SK-N-SH (cell line): Measurements from ENCODE around the gene PRKACA. TPM values are rescaled to one million over a fixed set of nuclear protein-coding genes. Genes with fewer than 3 reads are reported as not detected.

Experiments
- CTCF ChIA-PET: fragments of 300-600, 350-600 bp; formaldehyde crosslinking; extraction: SDS; loops from one replicate; lab custom pipeline; 2021; lab: Yijun Ruan, JAX
- POLR2A ChIA-PET: fragments of 350-600 bp; sonication (Branson Sonifier 250); formaldehyde crosslinking; extraction: SDS; loops from one replicate; lab custom pipeline; 2020; ENCODE audit warnings: antibody characterized with exemption, inconsistent platforms; lab: Yijun Ruan, JAX
- DNase-seq: peaks from one replicate; pipeline ENCODE4 v3.0.0; 2012
- H2AFZ ChIP-seq: fragments of 200-600 bp; sonication (generic); 2 replicates; pipeline ENCODE4 v1.8.1; 2016; ENCODE audit warnings: antibody characterized with exemption, mild to moderate bottlenecking, low read depth
- H3F3A ChIP-seq: fragments of 200-600 bp; sonication (generic); replicated peaks from 2 replicates; pipeline ENCODE3; 2016; ENCODE audit warnings: antibody characterized with exemption, mild to moderate bottlenecking; ENCODE audit not compliant: insufficient read depth
- H3K27ac ChIP-seq, 2 experiments: fragments of 200-500 bp in 1 of 2; fragments of 200-600 bp in 1 of 2; sonication (Bioruptor generic) in 1 of 2; sonication (generic), shearing (Covaris generic) in 1 of 2; 2 replicates each; pipeline versions ENCODE4 v1.5.1 to v1.6.1; 2014 to 2016; ENCODE audit warnings: low read depth in 2 of 2, inconsistent platforms in 1 of 2, low read length in 1 of 2, mild to moderate bottlenecking in 1 of 2, mixed read lengths in 1 of 2
- H3K27me3 ChIP-seq: fragments of 200-600 bp; sonication (generic), shearing (Covaris generic); 2 replicates; pipeline ENCODE4 v1.6.1; 2016; ENCODE audit warnings: mixed run types; ENCODE audit not compliant: insufficient read depth
- H3K36me3 ChIP-seq, 2 experiments: fragments of 200-500 bp in 1 of 2; fragments of 200-600 bp in 1 of 2; sonication (Bioruptor generic) in 1 of 2; sonication (generic) in 1 of 2; replicated peaks in 1 of 2; 2 replicates each; pipeline versions ENCODE3 to v1.5.1; 2014 to 2016; ENCODE audit warnings: low read length in 1 of 2, mild to moderate bottlenecking in 1 of 2; ENCODE audit not compliant: insufficient read depth in 2 of 2, control insufficient read depth in 1 of 2
- H3K4me1 ChIP-seq, 2 experiments: fragments of 200-500 bp in 1 of 2; fragments of 200-600 bp in 1 of 2; sonication (Bioruptor generic) in 1 of 2; sonication (generic), shearing (Covaris generic) in 1 of 2; 2 replicates each; pipeline versions ENCODE4 v1.5.1 to v1.6.1; 2014 to 2016; ENCODE audit warnings: low read depth in 1 of 2, low read length in 1 of 2, mixed run types in 1 of 2; ENCODE audit not compliant: insufficient read depth in 2 of 2, control insufficient read depth in 1 of 2
- H3K4me2 ChIP-seq: fragments of 200-600 bp; sonication (generic), shearing (Covaris generic); 2 replicates; pipeline ENCODE4 v1.6.1; 2017; ENCODE audit warnings: mixed run types
- H3K4me3 ChIP-seq, 2 experiments: fragments of 200-500 bp in 1 of 2; fragments of 200-600 bp in 1 of 2; sonication (Bioruptor generic) in 1 of 2; sonication (generic), shearing (Covaris generic) in 1 of 2; 2 replicates each; pipeline versions ENCODE4 v1.5.1 to v1.8.1; 2014 to 2016; ENCODE audit warnings: low read depth in 2 of 2, inconsistent platforms in 1 of 2, low read length in 1 of 2, mild to moderate bottlenecking in 1 of 2, mixed read lengths in 1 of 2, moderate library complexity in 1 of 2
- H3K79me2 ChIP-seq: fragments of 200-600 bp; sonication (generic); 2 replicates; pipeline ENCODE4 v1.8.1; 2017; ENCODE audit warnings: mild to moderate bottlenecking; ENCODE audit not compliant: insufficient read depth
- H3K9ac ChIP-seq: fragments of 200-600 bp; sonication (generic); 2 replicates; pipeline ENCODE4 v1.6.1; 2017; ENCODE audit warnings: mixed run types
- H3K9me2 ChIP-seq: fragments of 200-600 bp; sonication (generic); 2 replicates; pipeline ENCODE4 v1.6.1; 2017; ENCODE audit warnings: mixed run types
- H3K9me3 ChIP-seq: fragments of 200-600 bp; sonication (generic); 2 replicates; pipeline ENCODE4 v1.6.1; 2017; ENCODE audit warnings: mixed run types, mild to moderate bottlenecking, moderate library complexity
- H4K20me1 ChIP-seq: fragments of 200-600 bp; sonication (generic); 2 replicates; pipeline ENCODE4 v1.6.1; 2017; ENCODE audit warnings: mild to moderate bottlenecking, mixed run types; ENCODE audit not compliant: insufficient read depth
- CTCF ChIP-seq: fragments of 200-600 bp; sonication (generic); IDR thresholded peaks from 2 replicates; pipeline ENCODE4 v1.6.1; 2017; ENCODE audit warnings: antibody characterized with exemption, mild to moderate bottlenecking, moderate library complexity
- EP300 ChIP-seq, 2 experiments: IDR thresholded peaks; 2 replicates each; pipeline versions ENCODE4 v1.4.0 to v1.6.1; 2012; ENCODE audit warnings: borderline replicate concordance in 1 of 2, low read depth in 1 of 2, low read length in 1 of 2
- EZH2phosphoT487 ChIP-seq: fragments of 200-600 bp; sonication (generic); IDR thresholded peaks from 2 replicates; pipeline ENCODE4 v1.6.1; 2017; ENCODE audit warnings: low read depth, mixed run types, mild to moderate bottlenecking, antibody characterized with exemption, moderate library complexity, borderline replicate concordance
- FOXJ3 ChIP-seq: sonication (generic); formaldehyde crosslinking; IDR thresholded peaks from 2 replicates; pipeline ENCODE4 v1.5.1; 2020; ENCODE audit warnings: mild to moderate bottlenecking, missing genetic modification reagents
- FOXM1 ChIP-seq: IDR thresholded peaks from 2 replicates; pipeline ENCODE4 v1.4.0; 2012; ENCODE audit warnings: low read depth, mild to moderate bottlenecking
- GATA2 ChIP-seq: sonication (generic); formaldehyde crosslinking; IDR thresholded peaks from 2 replicates; pipeline ENCODE4 v1.5.0; 2020; ENCODE audit warnings: mild to moderate bottlenecking, missing genetic modification reagents
- IRF3 ChIP-seq: fragments of 150-350 bp; IDR thresholded peaks from 2 replicates; pipeline ENCODE4 v1.6.1; 2016; ENCODE audit warnings: mild to moderate bottlenecking, low read depth, low read length
- MAX ChIP-seq: IDR thresholded peaks from 2 replicates; pipeline ENCODE4 v1.4.0; 2012; ENCODE audit warnings: low read depth
- MEF2A ChIP-seq: IDR thresholded peaks from 2 replicates; pipeline ENCODE4 v1.4.0; 2012; ENCODE audit warnings: low read depth, borderline replicate concordance
- NRF1 ChIP-seq: IDR thresholded peaks from 2 replicates; pipeline ENCODE4 v1.6.1; 2012; ENCODE audit warnings: low read depth, mild to moderate bottlenecking, low read length
- POLR2AphosphoS5 ChIP-seq: IDR thresholded peaks from 2 replicates; pipeline ENCODE4 v1.6.1; 2012; ENCODE audit warnings: low read depth, low read length
- RAD21 ChIP-seq: IDR thresholded peaks from 2 replicates; pipeline ENCODE4 v1.6.1; 2012; ENCODE audit warnings: mild to moderate bottlenecking, low read length
- RCOR1 ChIP-seq: fragments of 150-350 bp; IDR thresholded peaks from 2 replicates; pipeline ENCODE4 v1.6.1; 2017; ENCODE audit warnings: antibody characterized with exemption, low read length
- RFX5 ChIP-seq: IDR thresholded peaks from 2 replicates; pipeline ENCODE4 v1.6.1; 2012; ENCODE audit warnings: mild to moderate bottlenecking, improper control_type of control experiment, low read length
- RXRA ChIP-seq: IDR thresholded peaks from 2 replicates; pipeline ENCODE4 v1.4.0; 2012; ENCODE audit warnings: low read depth, mild to moderate bottlenecking, borderline replicate concordance
- SIN3A ChIP-seq: IDR thresholded peaks from 2 replicates; pipeline ENCODE4 v1.6.1; 2012; ENCODE audit warnings: low read depth, mild to moderate bottlenecking, low read length, moderate library complexity, borderline replicate concordance
- TAF1 ChIP-seq: IDR thresholded peaks from 2 replicates; pipeline ENCODE4 v1.6.1; 2012; ENCODE audit warnings: low read depth, mild to moderate bottlenecking, low read length, moderate library complexity, borderline replicate concordance
- USF1 ChIP-seq: IDR thresholded peaks from 2 replicates; pipeline ENCODE4 v1.4.0; 2012; ENCODE audit warnings: low read depth, borderline replicate concordance
- YY1 ChIP-seq: IDR thresholded peaks from 2 replicates; pipeline ENCODE4 v1.4.0; 2012; ENCODE audit warnings: low read depth, mild to moderate bottlenecking
- WGBS: methylation state at CpG from one replicate; pipeline ENCODE4 v1.1.6; 2017; ENCODE audit warnings: low lambda C conversion rate; 5-methylcytosine and 5-hydroxymethylcytosine counted together
- polyA plus RNA-seq, 3 experiments: library from polyadenylated mRNA; depleted of rRNA; stranded (reverse); fragments of >200 nt; gene quantifications; 2 replicates each; pipeline ENCODE4 v1.2.3, GENCODE V29; 2012
- TF ChIP-seq, protein P1 (sequence below): IDR thresholded peaks from 2 replicates; pipeline ENCODE4 v1.4.0; 2012; ENCODE audit warnings: low read depth, borderline replicate concordance

The PRKACA gene
- polyA plus RNA-seq, 1 of the 3 experiments (the other 2 are of a cell fraction): 48.4 TPM

GRCh38 chr19:14066134-14066533, 51.4 kb downstream of the PRKACA start:
- no peak for DNase-seq
- Histone ChIP-seq H3K36me3 (no peaks in the 10 kb centered on the region), H3K4me3 (no peak overlapping the region), H2AFZ (no peak overlapping the region), H3K27ac (no peak overlapping the region), H3K27me3 (no peaks in the 10 kb centered on the region), H3K4me2 (no peak overlapping the region), H4K20me1 (no peaks in the 10 kb centered on the region), H3K9me3 (no peaks in the 10 kb centered on the region), H3K4me1 (no peaks in the 10 kb centered on the region), H3K9me2 (no peaks in the 10 kb centered on the region), H3K9ac (no peak overlapping the region), H3F3A (no peaks in the 10 kb centered on the region), H3K79me2 (no peaks in the 10 kb centered on the region)
- 17% methylated on average over 2 of the region's 2 CpGs for WGBS
- POLR2A ChIA-PET: interaction anchor here (0.7 kb wide), 1 partner anchor 102 kb away, joined by 4 read pairs; no protein-coding TSS in a partner anchor
- CTCF ChIA-PET: interaction anchor here (1.1 kb wide), 1 partner anchor 9 kb away, joined by 3 read pairs; no protein-coding TSS in a partner anchor
- no peak for TF ChIP-seq YY1
- no peak for TF ChIP-seq EZH2phosphoT487
- no peak for TF ChIP-seq RCOR1
- no peak for TF ChIP-seq RXRA
- TF ChIP-seq, protein P1, sequence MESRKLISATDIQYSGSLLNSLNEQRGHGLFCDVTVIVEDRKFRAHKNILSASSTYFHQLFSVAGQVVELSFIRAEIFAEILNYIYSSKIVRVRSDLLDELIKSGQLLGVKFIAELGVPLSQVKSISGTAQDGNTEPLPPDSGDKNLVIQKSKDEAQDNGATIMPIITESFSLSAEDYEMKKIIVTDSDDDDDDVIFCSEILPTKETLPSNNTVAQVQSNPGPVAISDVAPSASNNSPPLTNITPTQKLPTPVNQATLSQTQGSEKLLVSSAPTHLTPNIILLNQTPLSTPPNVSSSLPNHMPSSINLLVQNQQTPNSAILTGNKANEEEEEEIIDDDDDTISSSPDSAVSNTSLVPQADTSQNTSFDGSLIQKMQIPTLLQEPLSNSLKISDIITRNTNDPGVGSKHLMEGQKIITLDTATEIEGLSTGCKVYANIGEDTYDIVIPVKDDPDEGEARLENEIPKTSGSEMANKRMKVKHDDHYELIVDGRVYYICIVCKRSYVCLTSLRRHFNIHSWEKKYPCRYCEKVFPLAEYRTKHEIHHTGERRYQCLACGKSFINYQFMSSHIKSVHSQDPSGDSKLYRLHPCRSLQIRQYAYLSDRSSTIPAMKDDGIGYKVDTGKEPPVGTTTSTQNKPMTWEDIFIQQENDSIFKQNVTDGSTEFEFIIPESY: no peak
- TF ChIP-seq EP300 (IDR thresholded peaks at IDR 0.05; ENCODE audit: borderline replicate concordance in 1 of 2, low read depth in 1 of 2, low read length in 1 of 2): no peak
- no peak for TF ChIP-seq FOXJ3 (CRISPR knock-in tag)
- no peak for TF ChIP-seq MAX
- no peak for TF ChIP-seq FOXM1
- no peak for TF ChIP-seq NRF1
- TF ChIP-seq POLR2AphosphoS5: no peak
- TF ChIP-seq IRF3: no peak
- TF ChIP-seq RFX5: no peak
- TF ChIP-seq MEF2A: no peak
- no peak for TF ChIP-seq CTCF
- TF ChIP-seq SIN3A: no peak
- TF ChIP-seq TAF1: no peak
- TF ChIP-seq GATA2 (CRISPR knock-in tag): no peak
- no peak for TF ChIP-seq USF1
- TF ChIP-seq RAD21: no peak
